Neutrophil (primary cell): ENCODE results near the gene SQSTM1.

Experiments used
- H3K27ac ChIP-seq: fragments of 200-600 bp; sonication (generic); 2 replicates; pipeline ENCODE4 v1.5.1; 2016; ENCODE audit warnings: mild to moderate bottlenecking, moderate library complexity
- H3K27me3 ChIP-seq: fragments of 200-600 bp; sonication (generic); 2 replicates; pipeline ENCODE4 v1.6.0; 2016; ENCODE audit warnings: mild to moderate bottlenecking
- H3K36me3 ChIP-seq: fragments of 200-600 bp; sonication (generic); 2 replicates; pipeline ENCODE4 v1.5.1; 2017
- H3K4me1 ChIP-seq, 2 experiments: fragments of 200-600 bp in 1 of 2; sonication (generic) in 1 of 2; 1 replicate in 1 of 2; 2 replicates in 1 of 2; pipeline versions ENCODE4 v1.5.1 to v1.6.1; 2013 to 2016; ENCODE audit warnings: low read depth in 1 of 2, low read length in 1 of 2, mild to moderate bottlenecking in 1 of 2, moderate library complexity in 1 of 2; ENCODE audit not compliant: control insufficient read depth in 1 of 2, insufficient read depth in 1 of 2
- H3K4me3 ChIP-seq, 2 experiments: fragments of 200-600 bp in 1 of 2; sonication (generic) in 1 of 2; 1 replicate in 1 of 2; 2 replicates in 1 of 2; pipeline ENCODE4 v1.5.1; 2013 to 2016; ENCODE audit warnings: low read depth in 1 of 2, low read length in 1 of 2, mild to moderate bottlenecking in 1 of 2, moderate library complexity in 1 of 2
- H3K9me3 ChIP-seq: fragments of 200-600 bp; sonication (generic); 2 replicates; pipeline ENCODE4 v1.5.1; 2016
- CTCF ChIP-seq: fragments of 200-600 bp; sonication (generic); IDR thresholded peaks from 2 replicates; pipeline ENCODE4 v1.5.1; 2016; ENCODE audit warnings: antibody characterized with exemption

The SQSTM1 gene

GRCh38 chr5:179795049-179795862, 25.4 kb upstream of the SQSTM1 start:
- peaks cover 32% of the 10 kb centered on the region for H3K36me3 ChIP-seq
- H3K27ac ChIP-seq: peak overlapping the region; percentile 76
- H3K9me3 ChIP-seq: no peaks in the 10 kb centered on the region
- no peak for TF ChIP-seq CTCF
- peak overlapping the region; percentile 61 to 86 for H3K4me3 ChIP-seq
- peaks cover 42 to 51% of the 10 kb centered on the region in 2 experiments for H3K4me1 ChIP-seq
- no peaks in the 10 kb centered on the region for H3K27me3 ChIP-seq

- H3K36me3 ChIP-seq: peaks cover 39% of the 10 kb centered on the region
- peak overlapping the region; percentile 76 for H3K27ac ChIP-seq
- H3K4me1 ChIP-seq: peaks cover 42 to 51% of the 10 kb centered on the region in 2 experiments
These were observed 24.6 kb upstream of the SQSTM1 start for GRCh38 chr5:179795863-179796833.

GRCh38 chr5:179796877-179797608, 23.7 kb upstream of the SQSTM1 start:
- Histone ChIP-seq H3K27ac (peak overlapping the region; percentile 76), H3K4me3 (peak overlapping the region; percentile 61 to 86), H3K9me3 (no peaks in the 10 kb centered on the region), H3K36me3 (peaks cover 42% of the 10 kb centered on the region), H3K4me1 (peaks cover 46 to 59% of the 10 kb centered on the region in 2 experiments), H3K27me3 (no peaks in the 10 kb centered on the region)
- TF ChIP-seq CTCF: no peak

More at GRCh38 chr5:179795863-179796833, 24.6 kb upstream of the SQSTM1 start:
- Histone ChIP-seq H3K27me3 (no peaks in the 10 kb centered on the region), H3K4me3 (peak overlapping the region; percentile 61 to 86), H3K9me3 (no peaks in the 10 kb centered on the region)
- TF ChIP-seq CTCF: peak; percentile 95

- Histone ChIP-seq H3K4me1 (peaks cover 48 to 59% of the 10 kb centered on the region in 2 experiments), H3K27me3 (no peaks in the 10 kb centered on the region), H3K4me3 (no peak overlapping the region), H3K9me3 (no peaks in the 10 kb centered on the region), H3K27ac (no peak overlapping the region), H3K36me3 (peaks cover 42% of the 10 kb centered on the region)
- TF ChIP-seq CTCF: no peak
These were observed 23.0 kb upstream of the SQSTM1 start for GRCh38 chr5:179797741-179798140.
